Measurements from ENCODE around the gene CSTPP1. TPM values are rescaled to one million over a fixed set of nuclear protein-coding genes. Genes with fewer than 3 reads are reported as not detected.

The CSTPP1 gene
- total RNA-seq, 2 experiments from 2014 or later = 12.8 to 14.4 TPM

DNA sequence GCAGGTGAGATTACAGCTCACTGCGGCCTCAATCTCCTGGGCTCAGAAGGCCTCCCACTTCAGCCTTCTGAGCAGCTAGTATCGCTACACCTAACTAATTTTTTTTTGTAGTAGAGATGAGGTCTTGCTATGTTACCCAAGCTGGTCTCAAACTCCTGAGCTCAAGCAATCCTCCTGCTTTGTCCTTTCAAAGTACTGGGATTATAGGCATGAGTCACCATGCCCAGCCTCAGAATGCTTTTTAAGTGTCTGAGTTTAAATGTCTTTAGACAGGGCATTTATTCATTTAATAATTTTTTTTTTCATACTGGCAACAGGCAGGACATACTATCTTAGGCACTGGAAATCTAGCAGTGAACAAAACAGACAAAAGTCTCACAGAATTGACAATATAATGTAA is 45.9 kb upstream of the CSTPP1 start:
- ATAC-seq = no peak

DNA sequence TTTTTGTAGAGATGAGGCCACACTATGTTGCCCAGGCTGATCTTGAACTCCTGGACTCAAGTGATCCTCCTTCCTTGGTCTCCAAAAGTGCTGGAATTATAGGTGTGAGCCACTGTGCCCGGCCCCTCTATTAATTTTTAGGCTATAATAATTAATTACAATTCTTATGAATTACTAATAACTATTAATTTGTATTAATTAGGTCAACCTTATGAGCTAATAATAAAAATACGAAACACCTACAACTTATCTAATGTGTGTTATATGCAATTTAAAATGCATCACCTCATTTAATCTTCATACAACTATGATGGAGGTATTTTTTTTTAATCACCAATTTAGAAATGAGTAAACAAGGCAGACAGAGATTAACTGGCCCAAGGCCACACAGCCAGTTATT is 44.5 kb upstream of the CSTPP1 start:
- POLR2A ChIA-PET = no interaction called here
- intact Hi-C loops (cut with micrococcal nuclease) = no loop called here

More for the DNA sequence above, 45.9 kb upstream of the CSTPP1 start:
- Mint-ChIP-seq H3K27ac (no peak overlapping the region), H3K36me3 (ENCODE audit: low read depth) (no peaks in the 10 kb centered on the region), H3K4me1 (ENCODE audit: low read depth) (no peaks in the 10 kb centered on the region), H3K27me3 (no peaks in the 10 kb centered on the region), H3K4me3 (no peak overlapping the region), H3K9me3 (no peaks in the 10 kb centered on the region)
- POLR2A ChIA-PET = no interaction called here
- intact Hi-C loops (cut with micrococcal nuclease) = no loop called here
- no peak for DNase-seq
- CTCF ChIA-PET = interaction anchor here (1.0 to 3.9 kb wide), 4 partner anchors 61 to 271 kb away, joined by 3 to 38 read pairs (median 6); no protein-coding TSS in a partner anchor
- TF ChIP-seq, protein P1, sequence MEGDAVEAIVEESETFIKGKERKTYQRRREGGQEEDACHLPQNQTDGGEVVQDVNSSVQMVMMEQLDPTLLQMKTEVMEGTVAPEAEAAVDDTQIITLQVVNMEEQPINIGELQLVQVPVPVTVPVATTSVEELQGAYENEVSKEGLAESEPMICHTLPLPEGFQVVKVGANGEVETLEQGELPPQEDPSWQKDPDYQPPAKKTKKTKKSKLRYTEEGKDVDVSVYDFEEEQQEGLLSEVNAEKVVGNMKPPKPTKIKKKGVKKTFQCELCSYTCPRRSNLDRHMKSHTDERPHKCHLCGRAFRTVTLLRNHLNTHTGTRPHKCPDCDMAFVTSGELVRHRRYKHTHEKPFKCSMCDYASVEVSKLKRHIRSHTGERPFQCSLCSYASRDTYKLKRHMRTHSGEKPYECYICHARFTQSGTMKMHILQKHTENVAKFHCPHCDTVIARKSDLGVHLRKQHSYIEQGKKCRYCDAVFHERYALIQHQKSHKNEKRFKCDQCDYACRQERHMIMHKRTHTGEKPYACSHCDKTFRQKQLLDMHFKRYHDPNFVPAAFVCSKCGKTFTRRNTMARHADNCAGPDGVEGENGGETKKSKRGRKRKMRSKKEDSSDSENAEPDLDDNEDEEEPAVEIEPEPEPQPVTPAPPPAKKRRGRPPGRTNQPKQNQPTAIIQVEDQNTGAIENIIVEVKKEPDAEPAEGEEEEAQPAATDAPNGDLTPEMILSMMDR (IDR thresholded peaks at IDR 0.05) = no peak

DNA sequence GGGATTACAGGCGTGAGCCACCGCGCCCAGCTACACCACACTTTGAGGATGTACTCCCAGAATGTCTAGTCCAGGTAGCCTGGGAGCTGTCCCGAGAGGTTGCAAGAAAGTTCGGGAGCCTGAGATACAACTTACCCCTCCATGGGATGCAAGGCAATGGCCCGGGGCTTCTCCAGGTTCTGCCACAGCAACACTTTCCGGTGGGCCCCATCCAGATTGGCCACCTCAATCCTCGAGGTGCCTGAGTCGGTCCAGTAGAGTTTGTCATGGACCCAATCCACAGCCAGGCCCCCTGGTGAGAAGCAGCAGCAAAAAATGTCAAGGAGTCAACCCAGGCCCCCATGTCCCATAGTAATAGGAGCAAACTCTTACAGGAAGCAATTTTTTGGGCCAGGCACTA is 43.7 kb upstream of the CSTPP1 start:
- Mint-ChIP-seq H3K4me1 (ENCODE audit: low read depth) (no peaks in the 10 kb centered on the region), H3K27ac (no peak overlapping the region), H3K27me3 (no peaks in the 10 kb centered on the region), H3K36me3 (ENCODE audit: low read depth) (no peaks in the 10 kb centered on the region), H3K9me3 (no peaks in the 10 kb centered on the region), H3K4me3 (no peak overlapping the region)
- CTCF ChIA-PET = interaction anchor here (1.4 to 3.9 kb wide), 2 partner anchors 24 to 261 kb away, joined by 3 to 38 read pairs; no protein-coding TSS in a partner anchor
- POLR2A ChIA-PET = no interaction called here
- intact Hi-C loops (cut with micrococcal nuclease) = no loop called here
- ATAC-seq (no peak), DNase-seq (no peak)
- TF ChIP-seq, protein P1 (IDR thresholded peaks at IDR 0.05) = no peak

More for the DNA sequence above, 44.5 kb upstream of the CSTPP1 start:
- DNase-seq (no peak), ATAC-seq (no peak)
- Mint-ChIP-seq H3K4me3 (no peak overlapping the region), H3K9me3 (no peaks in the 10 kb centered on the region), H3K27ac (no peak overlapping the region), H3K27me3 (no peaks in the 10 kb centered on the region), H3K36me3 (ENCODE audit: low read depth) (no peaks in the 10 kb centered on the region), H3K4me1 (ENCODE audit: low read depth) (no peaks in the 10 kb centered on the region)
- CTCF ChIA-PET = interaction anchor here (2.1 to 3.9 kb wide), 3 partner anchors 259 to 270 kb away, joined by 6 to 38 read pairs (median 7); no protein-coding TSS in a partner anchor
- TF ChIP-seq, protein P1 (IDR thresholded peaks at IDR 0.05) = no peak

DNA sequence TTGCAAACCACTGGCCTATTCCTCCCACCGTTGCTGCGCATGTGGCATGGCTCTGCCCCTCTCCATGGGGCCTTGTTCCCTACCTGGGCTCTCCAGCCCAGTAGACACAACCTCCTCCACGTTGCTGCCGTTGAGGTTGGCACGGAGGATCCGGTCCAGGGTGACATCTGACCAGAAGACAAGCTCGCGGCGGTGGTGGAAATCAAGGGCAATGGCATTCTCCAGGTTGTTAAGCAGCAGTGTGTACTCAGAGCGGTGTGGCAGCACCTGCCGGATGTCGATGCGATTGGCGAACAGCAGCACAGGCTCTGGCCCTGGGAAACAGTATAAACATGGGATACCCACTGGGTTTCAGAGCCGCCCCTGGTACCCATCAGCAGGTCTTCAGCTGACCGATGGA is 42.1 kb upstream of the CSTPP1 start:
- POLR2A ChIA-PET = interaction anchor here (0.9 to 1.1 kb wide), 2 partner anchors 13 to 112 kb away, joined by 3 read pairs; no protein-coding TSS in a partner anchor
- DNase-seq = no peak
- Mint-ChIP-seq H3K27ac (no peak overlapping the region), H3K4me1 (ENCODE audit: low read depth) (no peaks in the 10 kb centered on the region), H3K4me3 (no peak overlapping the region), H3K27me3 (no peaks in the 10 kb centered on the region), H3K9me3 (no peaks in the 10 kb centered on the region), H3K36me3 (ENCODE audit: low read depth) (no peaks in the 10 kb centered on the region)
- ATAC-seq = no peak
- TF ChIP-seq, protein P1 (IDR thresholded peaks at IDR 0.05) = no peak
- CTCF ChIA-PET = interaction anchor here (2.3 kb wide), 1 partner anchor 258 kb away, joined by 9 read pairs; no protein-coding TSS in a partner anchor
- intact Hi-C loops (cut with micrococcal nuclease) = no loop called here

DNA sequence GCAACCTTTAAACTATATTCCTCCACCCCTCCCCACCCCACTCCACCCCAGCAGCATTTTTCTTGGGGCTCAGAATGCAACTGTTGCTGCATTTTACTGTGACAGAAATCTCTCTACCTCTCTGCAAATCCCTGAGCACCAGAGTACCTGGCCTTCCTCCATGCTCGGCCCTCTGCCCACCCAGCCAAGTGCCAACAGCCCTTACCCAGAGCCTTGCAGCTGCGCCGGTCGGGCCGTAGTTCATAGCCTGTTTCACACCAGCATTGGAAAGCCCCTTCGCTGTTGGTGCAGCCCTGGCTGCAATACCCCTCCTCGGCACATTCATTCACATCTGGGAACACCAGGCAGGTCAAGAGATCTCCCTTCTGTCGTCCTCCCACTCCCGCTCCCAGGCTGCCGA is 41.6 kb upstream of the CSTPP1 start:
- TF ChIP-seq, protein P1 (IDR thresholded peaks at IDR 0.05) = no peak
- no peak for ATAC-seq
- H3K36me3 Mint-ChIP-seq (ENCODE audit: low read depth) = no peaks in the 10 kb centered on the region
- H3K4me3 Mint-ChIP-seq = no peak overlapping the region
- DNase-seq = no peak
- intact Hi-C loops (cut with micrococcal nuclease) = no loop called here
- no peak overlapping the region for H3K27ac Mint-ChIP-seq
- POLR2A ChIA-PET = interaction anchor here (0.9 to 1.1 kb wide), 2 partner anchors 13 to 111 kb away, joined by 3 read pairs; no protein-coding TSS in a partner anchor
- CTCF ChIA-PET = interaction anchor here (1.2 to 2.3 kb wide), 2 partner anchors 258 to 267 kb away, joined by 4 to 9 read pairs; no protein-coding TSS in a partner anchor
- no peaks in the 10 kb centered on the region for H3K9me3 Mint-ChIP-seq
- H3K27me3 Mint-ChIP-seq = no peaks in the 10 kb centered on the region
- no peaks in the 10 kb centered on the region for H3K4me1 Mint-ChIP-seq (ENCODE audit: low read depth)
